Hematopoietic multipotent progenitor cell (in vitro differentiated cells): Measurements from ENCODE around the gene PCDHAC2. TPM values are rescaled to one million over a fixed set of nuclear protein-coding genes. Genes with fewer than 3 reads are reported as not detected.

ENCODE experiments used
- DNase-seq, 3 donors: peaks; one replicate each; pipeline ENCODE4 v3.0.0-alpha.2; 2011 to 2015; ENCODE audit warnings: low read depth in 2 of 3, low spot score in 2 of 3
- small RNA-seq: library from RNA; depleted of rRNA; stranded (forward); fragments of <200 nt; gene quantifications from one replicate; pipeline ENCODE3, GENCODE V24; 2012
- total RNA-seq: library from RNA; depleted of rRNA; stranded (reverse); fragments of >200 nt; gene quantifications from one replicate; pipeline ENCODE4 v1.2.3, GENCODE V29; 2012

PCDHAC2 gene
- total RNA-seq, 1 donor: under 0.01 TPM

GRCh38 chr5:140988100-140988499, 21.8 kb downstream of the PCDHAC2 start:
- DNase-seq: no peak

- no peak for DNase-seq
Observed at GRCh38 chr5:140988608-140989007, 22.3 kb downstream of the PCDHAC2 start.

- no peak for DNase-seq
Observed at GRCh38 chr5:140989254-140990020, 23.2 kb downstream of the PCDHAC2 start.

- no peak for DNase-seq
Observed at GRCh38 chr5:140992828-140993227, 26.6 kb downstream of the PCDHAC2 start.

- DNase-seq: no peak
Observed at GRCh38 chr5:140996060-140996459, 29.8 kb downstream of the PCDHAC2 start.

GRCh38 chr5:140998921-140999410, 32.7 kb downstream of the PCDHAC2 start:
- no peak for DNase-seq

- DNase-seq: no peak
Observed at GRCh38 chr5:141001446-141001843, 35.2 kb downstream of the PCDHAC2 start.

- no peak for DNase-seq
Observed at GRCh38 chr5:141001844-141002604, 35.7 kb downstream of the PCDHAC2 start.

DNA sequence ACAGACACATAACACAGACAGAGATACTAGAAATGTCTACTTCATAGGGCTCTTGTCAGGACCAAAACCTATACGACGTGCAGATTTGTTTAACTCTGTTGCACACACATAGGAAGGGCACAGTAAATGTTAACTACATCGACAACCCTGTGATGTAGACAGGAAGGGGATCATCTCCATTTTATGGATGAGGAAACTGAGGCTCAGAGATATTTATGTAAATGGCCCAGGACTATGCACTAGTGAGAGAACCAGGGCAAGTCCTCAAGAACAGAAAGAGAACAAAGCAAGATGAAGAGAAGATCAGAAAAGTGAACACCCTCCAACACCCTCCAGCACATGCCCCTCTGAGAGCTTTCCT, 36.3 kb downstream of the PCDHAC2 start:
- no peak for DNase-seq

- no peak for DNase-seq
Observed at GRCh38 chr5:141003031-141003430, 36.8 kb downstream of the PCDHAC2 start.

GRCh38 chr5:141003791-141004611, 37.7 kb downstream of the PCDHAC2 start:
- DNase-seq: no peak

DNA sequence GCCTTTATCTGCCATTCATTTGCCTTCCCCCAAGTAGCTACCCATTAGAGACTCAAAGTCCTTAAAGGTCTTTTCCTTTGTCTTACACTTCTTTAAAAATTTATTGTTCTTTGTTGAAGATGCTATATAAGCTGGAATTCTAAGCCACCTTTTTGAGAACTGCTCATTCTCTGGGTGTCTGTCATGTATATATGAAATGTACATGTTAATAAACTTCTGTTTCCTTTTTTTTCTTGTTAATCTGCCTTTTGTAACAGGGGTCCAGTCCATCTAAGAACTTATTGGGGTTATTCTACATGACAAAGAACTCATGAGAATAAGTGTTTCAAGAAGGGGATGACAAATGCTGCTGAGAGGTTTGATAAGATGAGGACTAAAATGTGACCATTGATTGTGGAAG, 41.5 kb downstream of the PCDHAC2 start:
- DNase-seq: no peak

GRCh38 chr5:141010047-141010793, 43.9 kb downstream of the PCDHAC2 start:
- no peak for DNase-seq

DNA sequence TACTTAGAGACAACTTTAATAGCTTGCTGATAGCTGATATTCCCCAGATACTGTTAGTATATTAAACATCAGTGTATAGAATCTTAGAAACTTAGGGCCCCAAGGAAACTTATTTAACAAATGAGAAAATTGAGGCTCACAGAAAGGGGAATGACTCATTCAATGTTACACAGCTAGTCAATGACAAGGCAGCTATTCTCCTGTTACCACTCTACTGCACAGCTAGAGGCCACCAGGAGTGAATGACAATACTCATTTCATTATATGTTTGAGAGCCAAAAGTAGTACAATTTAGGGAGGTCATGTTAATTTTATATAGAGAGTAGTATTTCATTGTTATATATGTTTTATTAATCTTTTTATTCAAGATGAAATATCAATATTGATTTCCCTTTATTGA, 51.7 kb downstream of the PCDHAC2 start:
- DNase-seq: no peak

Small RNA genes within 50 kb of the gene (small RNA-seq; reads per million reads assigned to genes)
- gene AC010223.1: not detected

Other genes starting within 250 kb of the PCDHAC2 start
- gene PCDHA1, start 180.3 kb upstream of the PCDHAC2 start, total RNA-seq: not detected
- gene PCDHA2, start 171.6 kb upstream of the PCDHAC2 start, total RNA-seq: under 0.01 TPM
- gene PCDHA3, start 165.4 kb upstream of the PCDHAC2 start, total RNA-seq: under 0.01 TPM
- 0.27 TPM for gene PCDHA4, start 159.4 kb upstream of the PCDHAC2 start, total RNA-seq
- gene PCDHA5, start 144.9 kb upstream of the PCDHAC2 start, total RNA-seq: under 0.01 TPM
- gene PCDHA6, start 138.5 kb upstream of the PCDHAC2 start, total RNA-seq: under 0.01 TPM
- gene PCDHA7, start 132.2 kb upstream of the PCDHAC2 start, total RNA-seq: 0.27 TPM
- under 0.01 TPM for gene PCDHA8, start 125.3 kb upstream of the PCDHAC2 start, total RNA-seq
- under 0.01 TPM for gene PCDHA9, start 118.1 kb upstream of the PCDHAC2 start, total RNA-seq
- gene PCDHA10, start 110.6 kb upstream of the PCDHAC2 start, total RNA-seq: under 0.01 TPM
- gene PCDHA11, start 97.5 kb upstream of the PCDHAC2 start, total RNA-seq: under 0.01 TPM
- under 0.01 TPM for gene PCDHA12, start 91.2 kb upstream of the PCDHAC2 start, total RNA-seq
- gene PCDHA13, start 84.4 kb upstream of the PCDHAC2 start, total RNA-seq: not detected
- gene PCDHAC1, start 40.2 kb upstream of the PCDHAC2 start, total RNA-seq: under 0.01 TPM
- gene PCDHB1, start 84.9 kb downstream of the PCDHAC2 start, total RNA-seq: under 0.01 TPM
- 0.27 TPM for gene PCDHB2, start 128.1 kb downstream of the PCDHAC2 start, total RNA-seq
- under 0.01 TPM for gene PCDHB3, start 134.0 kb downstream of the PCDHAC2 start, total RNA-seq
- gene PCDHB4, start 155.3 kb downstream of the PCDHAC2 start, total RNA-seq: under 0.01 TPM
- under 0.01 TPM for gene PCDHB5, start 168.7 kb downstream of the PCDHAC2 start, total RNA-seq
- gene PCDHB6, start 183.6 kb downstream of the PCDHAC2 start, total RNA-seq: not detected
- under 0.01 TPM for gene PCDHB7, start 206.2 kb downstream of the PCDHAC2 start, total RNA-seq
- not detected for gene PCDHB8, start 211.3 kb downstream of the PCDHAC2 start, total RNA-seq
- gene PCDHB16, start 215.9 kb downstream of the PCDHAC2 start, total RNA-seq: not detected
- not detected for gene PCDHB9, start 220.7 kb downstream of the PCDHAC2 start, total RNA-seq
- under 0.01 TPM for gene PCDHB10, start 225.9 kb downstream of the PCDHAC2 start, total RNA-seq
- gene PCDHB11, start 233.2 kb downstream of the PCDHAC2 start, total RNA-seq: 0.27 TPM
- gene PCDHB12, start 242.2 kb downstream of the PCDHAC2 start, total RNA-seq: not detected
- gene PCDHB13, start 247.4 kb downstream of the PCDHAC2 start, total RNA-seq: under 0.01 TPM